Measurements from ENCODE around the gene METTL16.

- TF ChIP-seq CTCF (IDR thresholded peaks at IDR 0.05 in 2 of 3, conservative IDR thresholded peaks at IDR 0.05 in 1 of 3; ENCODE audit: borderline replicate concordance in 1 of 3, insufficient read depth in 1 of 3, low read depth in 2 of 3, low read length in 2 of 3) (no peak), ZFX (IDR thresholded peaks at IDR 0.05) (no peak), POLR2AphosphoS5 (IDR thresholded peaks at IDR 0.05; ENCODE audit: low read depth, low read length) (no peak), EZH2 (IDR thresholded peaks at IDR 0.05) (no peak), MAX (IDR thresholded peaks at IDR 0.05) (no peak), CEBPB (IDR thresholded peaks at IDR 0.05; ENCODE audit: low read depth) (no peak), RAD21 (IDR thresholded peaks at IDR 0.05; ENCODE audit: low read depth) (no peak), POLR2A (IDR thresholded peaks at IDR 0.05; ENCODE audit: borderline replicate concordance, extremely low read depth, insufficient read depth, insufficient read length) (no peak), EZH2phosphoT487 (IDR thresholded peaks at IDR 0.05; ENCODE audit: borderline replicate concordance) (no peak), SIN3A (IDR thresholded peaks at IDR 0.05; ENCODE audit: low read depth) (no peak)
These were observed 142.6 kb downstream of the METTL16 start for GRCh38 chr17:2369039-2369438.

Measured in HCT116 (cell line).